ENCODE data around the gene AREG.

Gene AREG

GRCh38 chr4:74433043-74433442 lies 11.9 kb upstream of the AREG start:
- DNase-seq (ENCODE audit: low read depth, low spot score), result no peak

- no peak for DNase-seq (ENCODE audit: low read depth, low spot score)
These were observed 11.3 kb upstream of the AREG start for GRCh38 chr4:74433541-74434172.

- DNase-seq (ENCODE audit: low read depth, low spot score), result no peak
These were observed 9.6 kb upstream of the AREG start for GRCh38 chr4:74435296-74435695.

GRCh38 chr4:74437866-74438265 lies 7.1 kb upstream of the AREG start:
- no peak for DNase-seq (ENCODE audit: low read depth, low spot score)

- no peak for DNase-seq (ENCODE audit: low read depth, low spot score)
These were observed 6.3 kb upstream of the AREG start for GRCh38 chr4:74438661-74439060.

GRCh38 chr4:74439952-74440351 lies 5.0 kb upstream of the AREG start:
- no peak for DNase-seq (ENCODE audit: low read depth, low spot score)

GRCh38 chr4:74440356-74440755 lies 4.6 kb upstream of the AREG start:
- DNase-seq (ENCODE audit: low read depth, low spot score), result no peak

GRCh38 chr4:74441744-74442143 lies 3.2 kb upstream of the AREG start:
- no peak for DNase-seq (ENCODE audit: low read depth, low spot score)

GRCh38 chr4:74446193-74446868 lies 1.4 kb downstream of the AREG start:
- no peak for DNase-seq (ENCODE audit: low read depth, low spot score)

GRCh38 chr4:74446896-74447295 lies 2.0 kb downstream of the AREG start:
- no peak for DNase-seq (ENCODE audit: low read depth, low spot score)

- no peak for DNase-seq (ENCODE audit: low read depth, low spot score)
These were observed 2.8 kb downstream of the AREG start for GRCh38 chr4:74447636-74448233.

GRCh38 chr4:74449571-74450297 lies 4.8 kb downstream of the AREG start:
- no peak for DNase-seq (ENCODE audit: low read depth, low spot score)

- DNase-seq (ENCODE audit: low read depth, low spot score), result no peak
These were observed 5.4 kb downstream of the AREG start for GRCh38 chr4:74450298-74450683.

- no peak for DNase-seq (ENCODE audit: low read depth, low spot score)
These were observed 6.3 kb downstream of the AREG start for GRCh38 chr4:74451214-74451661.

- no peak for DNase-seq (ENCODE audit: low read depth, low spot score)
These were observed 8.2 kb downstream of the AREG start for GRCh38 chr4:74453037-74453635.

- no peak for DNase-seq (ENCODE audit: low read depth, low spot score)
These were observed 9.2 kb downstream of the AREG start for GRCh38 chr4:74453829-74454742.

GRCh38 chr4:74455361-74456055 lies 10.6 kb downstream of the AREG start:
- no peak for DNase-seq (ENCODE audit: low read depth, low spot score)

- no peak for DNase-seq (ENCODE audit: low read depth, low spot score)
These were observed 11.3 kb downstream of the AREG start for GRCh38 chr4:74456056-74456744.

- no peak for DNase-seq (ENCODE audit: low read depth, low spot score)
These were observed 12.0 kb downstream of the AREG start for GRCh38 chr4:74456849-74457395.

Data from iPS DF 19.7 (cell line).